Sciatic nerve (tissue), 2 donors: Measurements from ENCODE around the gene EPC1. TPM values are rescaled to one million over a fixed set of nuclear protein-coding genes. Genes with fewer than 3 reads are reported as not detected.

Experiments used
- ATAC-seq: fragments of 200-7000 bp; cut with Tn5 transposase; one replicate; pipeline ENCODE4 v1.9.1; 2020; ENCODE audit warnings: mild to moderate bottlenecking, moderate library complexity
- DNase-seq: peaks from one replicate; pipeline ENCODE4 v3.0.0-alpha.2; 2020; ENCODE audit warnings: low spot score
- intact Hi-C: fragments of 100-400 bp; cut with DNase I; formaldehyde crosslinking; loops from one replicate; pipeline ENCODE4 v1.14.2; 2022
- total RNA-seq: library from RNA; stranded (reverse); fragmentation: NEBNext Ultra II Directional; extraction: Animal tissue kit (Norgen Biotek cat#: 25700); gene quantifications from one replicate; pipeline ENCODE4 v1.2.1, GENCODE V29; 2021
- donor health status: DM: no; HTN: no; CAD: no.
- donor health status: DM: no; HTN: no; CAD: no.

The EPC1 gene
- total RNA-seq, 1 donor from 2014 or later = 63.6 TPM

DNA sequence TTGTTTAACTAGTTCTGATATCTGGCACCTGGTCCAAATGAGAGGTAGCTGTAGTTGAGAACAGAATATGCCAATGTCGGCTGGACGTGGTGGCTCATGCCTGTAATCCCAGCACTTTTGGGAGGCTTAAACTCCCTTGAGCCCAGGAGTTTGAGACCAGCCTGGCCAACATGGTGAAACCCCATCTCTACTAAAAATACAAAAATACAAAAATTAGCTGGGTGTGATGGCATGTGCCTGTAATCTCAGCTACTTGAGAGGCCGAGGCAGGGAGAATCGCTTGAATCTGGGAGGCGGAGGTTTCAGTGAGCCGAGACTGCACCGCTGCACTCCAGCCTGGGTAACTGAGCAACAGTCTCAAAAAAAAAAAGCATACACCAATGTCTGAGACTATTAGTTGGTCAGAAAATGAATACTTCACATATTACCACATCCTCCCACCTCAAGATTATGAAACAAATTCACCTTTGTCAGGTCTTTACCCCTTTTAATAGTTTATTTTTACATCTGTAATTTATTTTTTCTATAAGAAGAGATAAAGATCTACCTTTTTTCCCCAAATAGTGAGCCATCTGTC is 38.8 kb downstream of the EPC1 start:
- ATAC-seq (no peak), DNase-seq (no peak)
- intact Hi-C loops = no loop called here

DNA sequence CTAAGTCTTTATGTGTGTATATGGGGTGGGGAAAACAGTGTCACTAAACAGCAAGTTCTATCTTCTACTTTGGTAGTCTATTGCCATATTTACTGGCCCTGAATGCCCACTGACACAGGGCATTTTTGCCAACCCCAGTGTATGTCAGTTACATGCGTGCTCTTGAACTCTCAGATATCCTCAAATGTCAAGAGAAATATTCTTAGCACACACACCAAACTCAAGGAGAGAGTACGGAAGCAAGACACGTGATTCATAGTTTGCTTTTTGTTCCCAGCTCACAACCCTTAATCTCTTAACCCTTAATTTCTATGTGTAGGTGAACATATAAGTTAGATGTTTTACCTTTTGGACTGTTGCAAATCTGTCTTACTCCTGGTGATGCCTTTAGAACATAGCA is 39.3 kb downstream of the EPC1 start:
- ATAC-seq = no peak
- intact Hi-C loops = no loop called here
- DNase-seq = no peak

DNA sequence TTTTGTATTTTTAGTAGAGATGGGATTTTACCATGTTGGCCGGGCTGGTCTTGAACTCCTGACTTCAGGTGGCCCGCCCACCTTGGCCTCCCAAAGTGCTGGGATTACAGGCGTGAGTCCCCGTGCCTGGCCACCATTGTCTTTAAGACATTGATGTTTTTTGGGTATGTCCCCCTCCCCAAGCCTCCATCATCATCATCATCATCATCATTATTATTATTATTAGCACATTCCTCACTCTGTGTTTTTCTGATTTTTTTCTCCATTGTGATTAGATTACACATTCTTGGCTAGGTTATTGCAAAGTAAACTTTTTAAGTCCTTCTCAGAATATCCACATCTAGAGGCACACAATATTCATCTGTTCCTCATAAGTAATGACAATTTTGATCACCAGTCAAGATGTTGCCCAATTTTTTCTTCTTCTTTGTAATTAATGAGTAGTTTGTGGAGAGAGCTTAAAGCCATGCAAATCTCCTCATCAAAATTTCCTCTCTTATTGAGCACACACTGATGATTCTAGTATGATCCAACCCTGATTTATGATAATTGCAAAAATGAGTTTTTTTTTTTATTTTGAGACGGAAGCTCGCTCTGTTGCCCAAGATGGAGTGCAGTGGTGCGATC is 47.5 kb downstream of the EPC1 start:
- DNase-seq (no peak), ATAC-seq (no peak)
- intact Hi-C loops = no loop called here

GRCh38 chr10:32298075-32298812 is 48.7 kb downstream of the EPC1 start:
- ATAC-seq = no peak
- no peak for DNase-seq
- intact Hi-C loops = no loop called here

- no peak for DNase-seq
- intact Hi-C loops = no loop called here
- ATAC-seq = no peak
Measured at GRCh38 chr10:32295027-32295426, 51.9 kb downstream of the EPC1 start.

DNA sequence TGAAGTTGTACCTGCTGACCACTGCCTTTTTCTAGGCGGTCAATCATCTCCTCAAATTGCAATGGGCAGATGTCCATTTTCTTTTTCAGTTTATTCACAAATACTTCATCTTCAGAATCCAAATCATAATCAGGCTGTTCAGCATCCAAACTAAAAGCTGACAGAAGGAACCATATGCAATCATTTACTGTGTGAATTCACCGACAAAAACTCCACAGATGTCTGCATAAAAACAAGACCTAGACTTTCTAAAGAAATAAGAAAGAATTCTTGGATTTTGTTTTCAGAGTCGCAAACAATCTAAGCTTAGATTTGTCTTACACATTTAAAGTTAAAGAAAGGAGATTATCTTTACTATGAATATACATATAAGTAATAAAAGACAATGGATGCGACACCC is 53.4 kb downstream of the EPC1 start:
- intact Hi-C loops = no loop called here
- ATAC-seq (no peak), DNase-seq (no peak)

DNA sequence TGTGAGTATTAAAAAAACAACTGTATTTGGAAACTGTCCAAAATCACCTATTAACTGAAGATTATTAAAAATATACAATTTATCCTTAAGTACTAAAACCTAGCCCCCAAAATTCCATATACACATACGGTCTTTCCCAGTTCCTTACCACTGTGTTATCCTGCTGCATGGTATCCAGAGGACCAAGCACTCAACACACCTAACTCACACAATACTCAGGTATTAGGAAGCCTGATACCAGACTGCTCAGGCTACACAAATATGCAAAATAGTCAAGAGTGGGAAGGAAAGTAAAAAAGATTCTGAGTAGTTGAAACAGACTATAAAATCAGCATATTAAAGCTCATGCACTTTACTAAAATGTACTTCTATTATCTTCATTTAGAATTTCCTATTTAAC is 67.2 kb downstream of the EPC1 start:
- ATAC-seq = no peak
- intact Hi-C loops = no loop called here

GRCh38 chr10:32273336-32273735 is 73.6 kb downstream of the EPC1 start:
- intact Hi-C loops = no loop called here
- DNase-seq (no peak), ATAC-seq (no peak)

More for the DNA sequence above, 67.2 kb downstream of the EPC1 start:
- DNase-seq = no peak

DNA sequence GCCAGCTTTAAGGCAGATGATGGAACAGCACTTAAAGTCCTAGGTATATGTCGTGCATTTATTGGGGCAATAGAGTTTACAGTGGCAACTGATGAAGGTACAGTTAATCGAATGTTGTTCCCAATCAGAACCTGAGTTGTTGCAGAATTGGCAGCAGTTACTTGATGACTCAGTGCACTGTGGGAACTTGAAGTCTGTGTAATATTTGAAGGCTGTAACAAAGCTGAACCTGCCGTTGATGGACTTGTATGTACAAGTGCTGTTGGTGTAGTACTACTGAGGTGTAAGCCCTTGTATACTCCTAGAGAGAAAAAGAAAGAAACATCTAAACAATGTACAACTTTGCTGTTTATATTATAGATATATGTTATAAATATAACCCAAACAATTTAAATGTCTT is 75.3 kb downstream of the EPC1 start:
- ATAC-seq (no peak), DNase-seq (no peak)
- intact Hi-C loops = no loop called here

DNA sequence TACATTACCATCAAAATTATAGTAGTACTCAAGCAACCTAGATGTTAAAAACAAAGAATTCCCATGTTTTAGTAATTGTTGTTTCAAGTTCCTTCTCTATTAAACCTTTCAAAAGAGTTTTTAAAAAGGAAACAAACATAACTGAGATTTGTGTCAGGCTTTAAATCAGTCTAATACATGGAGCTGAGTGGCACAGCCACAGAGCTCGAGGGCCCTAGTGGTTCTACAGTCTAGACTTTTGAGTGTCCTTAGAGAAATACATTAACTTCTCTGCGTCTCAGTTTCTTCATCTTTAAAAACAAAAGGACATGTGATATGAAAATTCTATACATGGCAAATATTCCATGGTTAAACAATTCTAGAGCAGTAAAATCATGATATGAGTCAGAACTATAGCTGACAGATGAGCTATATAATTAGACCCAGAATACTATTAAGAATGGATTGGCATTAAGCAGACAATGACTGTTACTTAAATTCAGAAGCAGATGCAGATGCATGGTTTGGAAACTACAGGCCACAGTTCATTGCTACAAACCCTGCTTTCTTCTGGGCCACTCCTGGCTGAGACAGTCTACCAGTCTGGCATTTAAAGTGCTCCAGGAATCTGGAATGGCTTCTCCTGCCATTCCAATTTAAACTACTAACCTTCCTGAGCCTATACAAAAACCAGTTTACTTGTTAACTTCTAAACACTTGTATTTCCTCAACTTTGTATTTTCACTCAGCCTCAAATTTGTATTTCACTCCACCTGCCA is 77.4 kb downstream of the EPC1 start:
- intact Hi-C loops = no loop called here

GRCh38 chr10:32268788-32269187 is 78.2 kb downstream of the EPC1 start:
- ATAC-seq (no peak), DNase-seq (no peak)
- intact Hi-C loops = no loop called here

More for the DNA sequence above, 77.4 kb downstream of the EPC1 start:
- DNase-seq (no peak), ATAC-seq (no peak)

DNA sequence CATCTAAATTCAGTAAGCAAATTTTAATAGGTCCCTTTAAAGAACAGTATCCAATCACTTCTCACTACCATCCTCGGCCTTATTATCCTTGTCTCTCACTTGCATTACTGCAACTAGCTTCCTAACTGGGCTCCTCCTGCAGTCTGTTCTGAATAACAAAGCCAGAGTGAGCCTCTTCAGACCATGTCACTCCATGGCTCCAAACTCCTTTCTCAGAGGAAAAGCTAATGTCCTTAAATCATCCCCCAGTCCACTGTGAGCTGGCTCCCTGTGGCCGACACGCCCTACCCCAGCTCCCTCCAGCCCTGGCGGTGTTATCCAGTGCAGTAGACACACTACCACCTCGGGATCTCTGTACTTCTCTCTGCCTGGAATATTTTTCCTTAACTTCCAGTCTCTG is 80.0 kb downstream of the EPC1 start:
- intact Hi-C loops = no loop called here
- peak; percentile 28 for ATAC-seq
- DNase-seq = no peak

- ATAC-seq (no peak), DNase-seq (no peak)
- intact Hi-C loops = no loop called here
Measured at GRCh38 chr10:32266566-32266965, 80.4 kb downstream of the EPC1 start.

DNA sequence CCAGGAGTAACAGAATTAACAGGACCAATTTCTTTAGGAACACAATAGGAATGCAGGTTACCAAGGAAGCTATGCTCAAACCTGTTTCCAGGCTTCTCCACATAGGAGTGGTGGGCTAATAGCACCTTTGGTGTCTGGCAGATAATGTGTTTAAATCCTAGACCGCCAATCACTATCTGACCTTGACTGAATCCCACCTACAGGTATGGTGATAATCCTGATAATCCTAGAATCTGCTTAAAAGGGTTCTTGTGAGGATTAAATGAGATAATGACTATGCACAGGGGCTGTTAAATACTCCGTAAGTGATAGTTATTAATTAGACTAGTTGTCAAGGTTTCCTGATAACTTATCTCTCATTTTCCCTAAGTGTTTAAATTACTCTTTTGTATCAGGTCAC is 81.2 kb downstream of the EPC1 start:
- ATAC-seq (no peak), DNase-seq (no peak)
- intact Hi-C loops = no loop called here

DNA sequence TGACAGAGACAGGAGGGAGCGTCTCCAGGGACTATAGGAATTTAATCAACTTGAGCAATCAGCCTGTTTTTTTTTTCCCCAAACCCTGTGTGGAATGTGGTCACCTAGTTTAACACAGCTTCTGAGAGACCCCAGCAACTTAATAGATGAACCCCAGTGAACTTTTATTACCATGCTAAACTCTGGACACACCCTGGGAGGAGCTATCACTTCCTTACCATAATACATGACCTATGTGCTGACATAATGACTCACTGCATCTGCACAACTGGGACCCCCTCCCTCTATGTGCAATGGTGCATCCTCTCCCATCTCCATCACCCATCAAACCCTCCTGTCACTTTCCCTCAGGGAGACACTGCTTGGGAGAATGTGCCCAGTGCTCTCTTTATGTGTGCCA is 83.7 kb downstream of the EPC1 start:
- intact Hi-C loops = no loop called here
- DNase-seq (no peak), ATAC-seq (no peak)

GRCh38 chr10:32259551-32259950 is 87.4 kb downstream of the EPC1 start:
- ATAC-seq = no peak
- intact Hi-C loops = no loop called here

DNA sequence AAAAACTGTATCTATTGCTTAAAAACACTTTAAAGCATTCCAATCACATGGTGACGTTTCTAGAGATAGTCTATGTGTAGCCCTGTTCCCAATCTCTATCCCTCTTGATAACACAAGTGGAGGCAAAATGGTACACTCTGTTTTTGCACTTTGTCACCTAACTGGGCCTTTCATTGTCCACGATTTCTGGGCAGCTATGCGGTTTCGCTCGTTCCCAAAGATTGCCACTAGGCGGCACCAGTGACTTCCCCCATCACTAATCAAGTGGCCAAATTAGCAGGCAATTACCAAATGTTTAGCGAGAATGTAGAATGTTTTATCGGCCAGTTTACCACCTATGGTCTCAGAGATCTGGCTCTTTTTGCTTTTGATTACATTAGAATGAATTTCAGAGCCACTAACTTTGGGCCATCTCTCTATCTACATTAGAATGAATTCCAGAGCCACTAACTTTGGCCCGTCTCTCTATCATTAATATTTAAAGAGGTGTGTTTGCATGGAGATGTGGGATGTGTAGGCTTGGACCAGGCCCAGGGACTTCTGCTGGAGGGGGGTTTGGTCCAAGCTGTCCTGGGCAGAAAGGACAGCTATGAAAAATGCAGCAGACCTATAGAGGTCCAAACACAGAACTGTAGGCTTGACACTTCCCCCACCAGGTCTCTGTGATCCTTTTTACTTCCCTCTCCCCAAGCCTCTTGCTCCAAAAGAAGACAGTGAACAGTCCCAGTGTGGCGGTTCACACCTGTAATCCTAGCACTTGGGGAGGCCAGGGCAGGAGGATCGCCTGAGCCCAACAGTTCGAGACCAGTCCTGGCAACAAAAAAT is 90.1 kb downstream of the EPC1 start:
- peak; percentile 74 for ATAC-seq
- intact Hi-C loops = no loop called here
- peak; percentile 79 for DNase-seq

More at GRCh38 chr10:32259551-32259950, 87.4 kb downstream of the EPC1 start:
- DNase-seq = no peak

DNA sequence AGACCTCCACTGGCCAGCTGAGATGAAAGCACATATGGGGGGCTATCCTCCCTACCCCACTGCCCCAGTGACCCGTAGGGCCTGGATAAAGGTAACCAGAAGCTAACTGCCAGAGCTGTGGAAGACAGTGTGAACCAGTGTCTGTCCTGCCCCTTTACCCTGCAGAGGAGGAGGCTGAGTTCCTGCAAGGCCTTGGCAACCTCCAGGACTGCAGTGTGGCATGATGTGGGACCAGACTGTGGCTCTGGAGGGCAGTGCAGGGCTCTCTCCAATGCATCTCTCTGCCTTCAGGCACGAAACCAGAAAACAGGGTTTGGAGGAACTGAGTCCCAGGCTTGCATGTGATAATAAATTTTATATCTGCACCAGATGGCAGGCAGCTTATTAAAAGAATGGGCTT is 93.1 kb downstream of the EPC1 start:
- DNase-seq (no peak), ATAC-seq (no peak)
- intact Hi-C loops = no loop called here

DNA sequence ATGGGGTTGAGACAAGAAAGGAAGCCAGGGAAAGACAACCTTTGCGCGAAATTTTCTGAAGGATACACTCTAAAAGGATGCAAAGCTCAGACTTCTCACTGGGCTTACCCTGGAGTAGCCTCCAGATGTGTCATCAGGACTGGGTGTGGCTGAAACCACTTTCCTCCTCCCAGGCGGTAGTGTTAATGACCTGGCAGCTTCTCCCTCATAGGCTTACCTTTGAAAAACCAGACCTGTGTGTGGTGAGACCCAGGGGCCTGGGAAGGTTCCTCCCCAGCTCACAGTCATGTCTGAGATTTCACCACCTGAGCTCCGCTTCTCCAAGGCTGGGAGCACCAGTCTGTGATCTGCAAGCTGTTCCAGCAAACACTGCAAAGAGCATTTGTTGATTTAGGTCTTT is 93.7 kb downstream of the EPC1 start:
- no peak for ATAC-seq
- no peak for DNase-seq
- intact Hi-C loops = no loop called here
